Pulmonary artery endothelial cell (primary cell): ENCODE measurements around the gene ATP1B1. TPM values are rescaled to one million over a fixed set of nuclear protein-coding genes. Genes with fewer than 3 reads are reported as not detected.
"Not testable (repeated sequence)": the region's sequence is repeated elsewhere in the genome, so short reads cannot be mapped to it uniquely, and the experiment has no call there.

Experiments used
- DNase-seq: peaks from one replicate; pipeline ENCODE4 v3.0.0-alpha.2; 2011; ENCODE audit warnings: low read depth, low spot score
- total RNA-seq: library from RNA; depleted of rRNA; stranded (reverse); fragments of >200 nt; gene quantifications from 2 replicates; pipeline ENCODE4 v1.2.3, GENCODE V29; 2014

ATP1B1 gene
- total RNA-seq, 1 donor from 2014 or later, result 31.4 TPM

DNA sequence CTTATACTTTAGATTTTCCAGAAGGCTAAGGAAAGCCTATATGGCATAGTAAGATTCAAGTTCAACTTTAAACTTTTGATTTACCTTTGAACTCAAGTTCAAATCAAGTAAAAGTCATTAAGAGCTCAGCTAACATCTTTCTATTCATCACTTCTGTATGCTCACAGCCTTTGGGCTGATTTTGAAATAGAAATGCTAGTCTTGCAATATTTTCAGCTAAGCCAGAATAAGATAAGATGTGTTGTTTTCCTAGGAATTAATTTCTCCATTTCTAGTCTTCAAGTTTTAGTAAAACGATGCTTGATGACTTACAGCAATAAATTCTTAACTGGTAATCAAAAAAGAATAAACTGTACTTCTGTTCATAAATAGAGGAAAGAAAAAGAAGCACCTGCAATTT, 35.6 kb downstream of the ATP1B1 start:
- DNase-seq, result no peak

DNA sequence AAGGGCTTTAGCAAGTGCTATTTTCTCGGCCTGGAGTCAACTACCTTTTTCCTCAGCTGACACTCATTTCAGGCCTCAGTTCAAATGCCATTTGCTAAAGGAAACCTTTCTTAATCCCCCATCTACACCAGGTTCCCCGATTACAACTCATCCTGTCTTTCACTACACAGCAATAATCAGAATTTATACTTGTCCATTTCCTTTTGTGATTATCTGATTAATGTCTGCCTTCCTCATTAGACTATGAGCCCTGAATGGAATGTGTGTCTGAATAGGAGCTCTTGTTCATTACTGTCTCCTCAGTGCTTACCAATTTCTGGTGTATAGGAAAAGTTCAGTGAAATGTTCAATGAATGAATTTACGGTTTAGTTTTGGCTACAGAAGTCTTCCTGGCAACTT, 36.9 kb downstream of the ATP1B1 start:
- DNase-seq, result no peak

DNA sequence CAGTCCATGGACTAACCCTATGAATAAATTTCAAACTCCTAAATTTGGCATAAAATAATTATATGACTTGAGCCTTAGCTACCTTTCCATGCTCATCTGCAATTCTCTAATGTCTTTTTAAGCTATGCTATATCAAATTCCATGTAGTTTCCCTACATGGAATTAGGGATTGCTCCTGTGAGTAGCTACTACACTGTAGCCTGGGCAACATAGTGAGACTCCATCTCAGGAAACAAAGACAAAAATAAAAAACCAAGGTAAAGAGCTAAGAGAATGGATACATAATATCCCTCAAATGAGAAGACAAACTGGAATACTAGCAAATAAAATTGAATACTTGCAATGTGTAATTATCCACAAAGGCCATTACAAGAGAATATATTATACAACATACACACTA, 37.5 kb downstream of the ATP1B1 start:
- no peak for DNase-seq

DNA sequence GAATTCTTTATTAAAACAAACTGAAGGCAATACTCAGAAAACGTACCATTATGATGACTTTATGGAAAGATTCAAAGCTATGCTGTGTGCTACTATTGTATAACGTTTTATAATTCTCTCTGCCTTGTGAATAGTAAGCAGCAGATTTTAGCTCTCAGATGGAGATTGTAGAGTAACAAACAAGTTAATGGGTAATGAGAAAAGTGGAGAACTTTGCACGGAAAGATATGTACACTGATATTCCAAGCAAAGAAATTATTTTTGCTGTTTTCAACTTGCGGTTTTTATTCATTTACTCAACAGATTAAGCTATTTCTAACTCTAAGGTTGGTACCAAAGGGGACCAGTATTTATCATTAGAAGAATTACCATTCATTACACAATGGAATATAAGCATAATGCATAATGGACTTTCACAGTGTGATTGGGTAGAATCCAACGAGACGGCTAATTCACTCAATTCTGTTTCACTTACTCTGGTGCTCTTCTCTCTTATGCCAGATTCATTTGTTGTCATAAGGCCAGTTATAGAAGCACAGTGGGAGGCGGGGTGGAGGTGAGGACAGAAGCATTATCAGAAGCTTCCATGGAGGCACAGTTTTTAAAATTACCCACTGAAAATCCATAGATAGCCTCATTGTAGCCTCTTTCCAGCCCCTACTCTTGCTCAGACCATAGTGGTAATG, 38.6 kb downstream of the ATP1B1 start:
- DNase-seq, result no peak

DNA sequence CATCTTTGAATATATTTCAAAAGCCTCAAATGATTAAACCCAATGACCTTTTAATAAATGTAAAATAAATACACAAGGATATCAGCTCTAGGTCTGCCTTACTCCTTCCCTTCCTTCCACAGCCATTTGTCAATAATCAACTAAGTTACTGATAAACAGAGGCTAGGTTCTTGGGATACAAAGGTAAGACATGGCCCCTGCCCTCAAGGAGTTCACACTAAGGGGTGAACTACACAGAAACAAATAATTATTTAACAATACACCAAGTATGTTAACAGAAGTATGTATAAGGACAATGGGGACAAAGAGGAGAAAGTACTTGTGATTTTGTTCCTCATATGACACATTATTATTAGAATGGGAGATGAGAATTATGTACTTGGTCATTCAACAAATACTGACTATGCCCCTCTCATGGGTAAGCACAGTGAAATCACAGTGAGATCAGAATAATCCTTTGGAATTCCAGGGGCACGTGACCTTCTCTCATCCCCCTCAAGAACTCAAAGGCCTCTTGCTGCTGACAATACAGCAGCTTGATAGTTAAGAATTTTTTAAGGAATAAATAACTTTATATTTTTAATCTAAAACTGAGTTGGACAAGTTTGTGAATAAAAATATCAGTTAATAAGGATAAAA, 40.2 kb downstream of the ATP1B1 start:
- DNase-seq, result no peak

DNA sequence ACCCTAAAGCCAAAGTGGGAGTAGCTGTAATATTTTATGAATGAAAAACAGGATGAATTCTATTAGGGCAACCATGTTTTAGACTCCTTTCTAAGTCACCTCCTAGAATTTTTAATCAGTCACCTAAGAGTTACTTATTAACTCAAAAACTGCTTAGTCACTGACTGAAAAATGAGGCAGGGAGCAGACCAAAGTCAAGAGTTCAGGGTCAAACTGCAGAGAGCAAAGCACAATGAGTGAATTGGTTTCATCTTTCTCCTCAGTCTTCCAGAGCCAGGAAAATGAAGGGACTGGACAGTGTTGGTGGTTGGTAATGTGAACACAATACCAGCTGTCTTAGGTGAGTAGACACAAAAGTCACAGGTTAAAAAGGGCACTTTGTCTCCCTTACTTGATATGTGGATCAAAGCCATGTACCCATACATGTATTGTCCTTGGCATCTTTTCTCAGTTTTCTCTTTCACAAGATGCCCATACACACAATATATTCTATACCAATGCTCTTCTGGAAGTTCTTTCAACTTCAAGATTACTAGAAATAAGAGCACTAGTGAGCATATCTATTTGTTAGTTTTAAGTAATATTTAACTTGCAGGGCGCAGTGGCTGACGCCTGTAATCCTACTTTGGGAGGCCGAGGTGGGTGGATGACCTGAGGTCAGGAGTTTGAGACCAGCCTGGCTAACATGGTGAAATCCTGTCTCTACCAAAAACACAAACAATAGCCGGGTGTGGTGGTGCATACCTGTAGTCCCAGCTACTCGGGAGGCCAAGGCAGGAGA, 42.2 kb downstream of the ATP1B1 start:
- DNase-seq, result no peak

DNA sequence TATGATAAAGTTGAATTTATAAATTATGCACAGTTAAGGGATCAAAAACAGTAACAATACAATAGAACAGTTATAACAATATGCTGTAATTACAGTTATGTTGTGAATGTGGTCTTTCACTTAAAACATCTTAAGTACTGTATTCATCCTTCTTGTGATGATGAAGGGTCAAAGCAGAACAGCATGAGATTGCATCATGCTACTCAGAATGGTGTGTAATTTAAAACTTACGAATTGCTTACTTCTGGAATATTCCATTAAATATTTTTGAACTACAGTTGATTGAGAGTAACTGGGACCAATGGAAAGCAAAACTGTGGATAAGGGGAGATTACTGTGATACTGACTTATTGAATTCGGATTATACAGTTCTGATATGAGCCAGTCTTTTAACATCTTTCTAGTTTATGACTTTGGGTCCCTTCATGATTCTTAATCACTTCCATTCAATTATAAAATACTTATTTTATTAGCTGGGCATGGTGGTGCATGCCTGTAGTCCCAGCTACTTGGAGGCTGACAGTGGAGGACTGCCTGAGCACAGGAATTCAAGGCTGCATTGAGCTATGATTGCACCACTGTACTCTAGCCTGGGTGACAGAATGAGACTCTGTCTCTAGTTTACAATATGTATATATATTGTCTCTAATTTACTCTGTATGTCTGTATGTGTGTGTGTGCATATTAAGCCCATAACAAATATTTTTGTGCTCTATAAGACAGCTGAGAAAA, 43.2 kb downstream of the ATP1B1 start:
- no peak for DNase-seq

DNA sequence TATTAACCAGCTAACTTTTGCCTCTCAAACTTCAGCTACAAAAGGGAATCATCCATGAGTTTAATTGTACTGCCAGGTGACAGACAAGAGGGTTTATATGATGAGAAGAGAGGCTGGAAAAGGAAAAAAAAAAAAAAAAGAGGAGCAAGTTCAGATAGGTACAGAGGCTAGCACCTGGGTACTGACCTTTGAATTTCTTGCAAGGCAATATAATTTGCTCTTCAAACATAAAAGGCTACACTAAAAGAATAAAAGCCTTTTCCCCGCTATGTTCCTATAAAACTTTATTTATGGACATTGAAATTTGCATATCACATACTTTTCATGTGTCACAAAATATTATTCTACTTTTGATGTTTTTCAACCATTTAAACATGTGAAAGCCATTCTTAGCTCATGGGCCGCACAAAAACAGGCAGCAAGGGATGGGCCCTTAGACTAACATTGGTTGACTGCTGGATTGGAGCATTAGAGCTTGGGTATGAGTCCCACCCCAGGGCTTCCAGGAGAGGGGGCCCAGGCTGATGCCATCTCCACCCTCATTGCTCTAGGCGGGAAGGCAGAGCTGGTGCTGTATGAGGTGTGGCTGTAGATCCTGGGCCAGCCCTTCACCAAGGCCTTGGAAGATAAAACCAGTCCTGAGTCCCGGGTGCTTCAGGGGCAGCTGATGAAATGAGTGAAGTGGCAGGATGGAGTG, 44.3 kb downstream of the ATP1B1 start:
- DNase-seq, result no peak

DNA sequence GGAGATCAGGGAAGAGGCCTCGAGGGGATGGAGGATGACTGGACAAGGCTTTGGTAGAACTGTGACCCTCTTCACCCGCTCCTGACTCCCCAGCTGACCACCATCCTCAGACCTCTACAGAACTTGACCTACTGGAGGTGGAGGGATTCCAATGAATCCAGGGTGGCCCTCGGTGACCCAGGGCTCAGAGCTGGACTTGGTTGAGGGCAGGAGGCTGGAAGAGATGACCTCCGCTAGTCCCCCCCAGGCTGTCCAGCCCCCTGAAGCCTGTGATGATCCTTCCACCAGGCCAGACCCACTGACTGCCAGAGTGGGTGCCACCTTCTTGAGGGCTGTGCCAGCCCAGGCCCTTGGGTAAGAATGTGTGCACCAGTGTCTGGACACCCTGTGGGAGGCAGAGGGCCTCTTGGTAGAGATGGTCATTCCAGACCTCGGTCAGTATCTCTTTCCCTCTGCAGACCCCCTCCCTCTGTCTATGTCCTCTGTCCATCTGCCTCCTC, 44.9 kb downstream of the ATP1B1 start:
- no peak for DNase-seq

DNA sequence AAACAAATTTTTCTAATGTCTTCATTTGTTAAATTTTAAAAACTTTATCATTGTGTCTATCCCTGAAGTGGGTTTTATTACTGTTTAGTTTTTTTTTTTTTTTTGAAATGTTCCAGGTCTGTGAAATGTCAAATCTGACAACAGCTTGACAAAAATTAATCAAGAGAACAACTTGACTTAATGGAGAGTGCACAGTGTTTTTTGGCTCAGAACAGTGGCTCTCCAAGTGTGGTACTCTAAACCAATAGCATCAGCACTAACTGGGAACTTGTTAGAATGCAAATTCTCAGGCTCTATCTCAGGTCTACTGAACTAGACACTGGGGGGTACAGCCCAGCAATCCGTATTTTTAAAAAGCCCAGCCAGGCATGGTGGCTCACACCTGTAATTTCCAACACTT, 49.2 kb downstream of the ATP1B1 start:
- no peak for DNase-seq

DNA sequence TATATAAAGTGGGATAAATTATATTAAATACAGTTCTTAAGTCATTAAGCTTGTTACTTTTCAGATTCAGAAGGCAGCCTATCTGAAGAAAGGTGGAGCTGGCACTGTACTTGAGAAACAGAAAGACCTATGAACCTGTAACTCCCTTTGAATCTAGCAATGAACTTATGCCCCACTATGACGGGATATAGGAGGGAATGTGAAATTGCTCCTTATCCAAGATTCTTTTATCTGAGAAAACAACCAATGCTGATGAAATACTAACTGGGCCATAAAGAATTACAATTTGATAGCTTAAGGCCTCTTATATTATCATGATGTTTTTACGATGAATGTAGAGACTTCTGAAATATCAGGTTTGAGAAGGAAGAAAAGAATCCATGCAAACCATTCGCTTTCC, 50.1 kb downstream of the ATP1B1 start:
- DNase-seq, result no peak

DNA sequence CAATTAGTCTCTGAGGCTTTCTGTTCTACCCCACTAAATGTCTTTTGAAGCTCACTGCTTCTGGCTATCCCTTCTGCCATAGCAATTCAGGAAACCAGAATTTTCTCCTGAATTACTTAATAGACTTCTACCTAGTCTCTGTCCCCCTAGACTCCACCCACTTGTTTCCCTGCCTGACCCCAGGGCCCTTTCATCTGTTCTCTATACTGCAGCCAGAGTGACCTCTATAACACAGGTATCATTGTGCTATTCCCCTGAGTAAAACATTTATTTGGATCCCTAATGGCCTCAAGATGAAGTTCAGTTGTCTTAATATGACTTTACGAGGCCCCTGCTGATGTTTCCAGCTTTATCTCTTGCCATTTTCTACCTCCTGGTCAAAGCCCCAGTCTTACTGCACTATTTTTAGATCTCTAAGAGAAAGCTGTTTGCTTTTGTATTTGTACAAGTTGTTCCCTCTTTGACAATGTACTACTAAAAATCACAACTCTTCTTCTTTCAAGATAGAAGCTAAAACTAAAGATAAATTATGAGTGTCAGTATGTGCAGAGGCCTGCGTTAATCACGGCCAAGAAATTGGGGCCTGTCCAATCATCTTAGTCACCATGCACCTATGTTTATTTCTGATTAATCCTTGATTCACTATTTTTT, 54.5 kb downstream of the ATP1B1 start:
- no peak for DNase-seq

DNA sequence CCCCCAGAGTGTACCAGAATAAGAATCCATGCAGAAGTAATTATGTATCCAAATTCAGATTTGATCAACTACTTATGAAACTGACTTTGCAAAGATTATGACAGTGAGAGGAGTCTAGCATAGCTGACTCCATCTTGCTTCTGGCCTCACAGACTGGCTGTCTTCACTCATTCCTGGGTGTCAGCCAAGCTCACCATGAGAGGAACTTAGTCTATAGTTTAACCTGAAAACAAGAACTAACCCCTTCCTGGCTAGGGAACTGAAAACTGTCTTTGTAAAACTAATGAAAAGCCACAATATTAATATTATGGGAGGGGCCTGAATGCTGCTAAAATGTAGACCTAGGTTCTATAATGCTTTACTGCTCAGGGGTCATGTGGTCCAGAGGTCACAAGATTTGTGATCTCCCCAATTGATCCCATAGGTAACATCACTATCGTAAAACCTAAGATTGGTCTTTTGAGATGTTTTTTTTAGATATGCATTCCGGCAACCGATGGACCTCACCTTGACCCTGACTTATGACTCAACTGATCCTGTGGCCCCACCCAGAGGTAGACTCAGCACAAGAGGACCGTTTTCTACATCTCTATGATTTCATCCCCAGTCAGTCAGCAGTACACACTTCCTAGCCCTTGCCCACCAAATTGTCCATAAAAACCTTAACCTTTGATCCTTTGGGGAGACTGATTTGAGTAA, 55.2 kb downstream of the ATP1B1 start:
- no peak for DNase-seq

DNA sequence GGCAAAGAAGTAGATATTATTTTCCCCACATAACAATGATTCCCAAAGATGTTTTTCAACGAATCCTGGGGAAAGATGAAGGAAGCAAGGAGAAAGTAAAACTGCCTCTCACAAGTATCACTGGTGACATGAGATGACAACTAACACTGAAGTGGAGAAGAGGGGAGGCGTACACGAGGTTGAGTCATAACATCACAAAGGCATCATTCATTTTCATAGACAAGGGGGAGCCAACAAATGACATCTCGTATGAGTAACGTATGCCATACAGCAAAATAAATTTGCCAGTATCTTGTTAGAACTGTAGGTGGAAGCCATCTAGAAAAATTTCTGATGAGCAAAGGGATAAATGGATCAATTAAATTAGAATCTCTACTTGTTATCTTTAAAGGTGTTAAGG, 56.6 kb downstream of the ATP1B1 start:
- DNase-seq, result no peak

DNA sequence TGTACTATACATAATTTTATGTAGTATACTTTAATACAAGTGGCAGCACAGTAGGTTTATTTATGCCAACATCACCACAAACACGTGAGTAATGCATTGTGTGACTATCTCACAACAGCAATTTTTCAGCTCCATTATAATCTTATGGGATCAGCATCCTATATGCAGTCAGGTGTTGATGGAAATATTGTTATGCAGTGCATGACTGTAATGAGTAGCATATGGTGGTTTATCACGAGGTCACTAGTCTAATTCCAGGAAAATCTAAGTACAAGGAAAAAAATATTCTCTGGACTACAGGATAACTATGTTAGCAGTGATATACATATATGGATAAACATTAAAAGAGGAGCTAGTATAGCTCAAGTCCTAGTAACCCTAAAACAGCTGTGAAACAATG, 69.0 kb downstream of the ATP1B1 start:
- no peak for DNase-seq

DNA sequence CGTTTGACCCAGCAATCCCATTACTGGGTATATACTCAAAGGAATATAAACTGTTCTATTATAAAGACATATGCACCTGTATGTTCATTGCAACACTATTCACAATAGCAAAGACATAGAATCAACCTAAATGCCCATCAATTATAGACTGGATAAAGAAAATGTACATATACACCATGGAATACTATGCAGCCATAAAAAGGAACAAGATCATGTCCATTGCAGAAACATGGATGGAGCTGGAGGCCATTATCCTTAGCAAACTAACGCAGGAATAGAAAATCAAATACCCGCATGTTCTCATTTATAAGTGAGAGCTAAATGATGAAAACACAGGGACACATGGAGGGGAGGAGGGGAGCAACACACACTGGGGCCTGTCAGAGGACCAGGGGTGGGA, 72.9 kb downstream of the ATP1B1 start:
- DNase-seq, result not testable (repeated sequence)

DNA sequence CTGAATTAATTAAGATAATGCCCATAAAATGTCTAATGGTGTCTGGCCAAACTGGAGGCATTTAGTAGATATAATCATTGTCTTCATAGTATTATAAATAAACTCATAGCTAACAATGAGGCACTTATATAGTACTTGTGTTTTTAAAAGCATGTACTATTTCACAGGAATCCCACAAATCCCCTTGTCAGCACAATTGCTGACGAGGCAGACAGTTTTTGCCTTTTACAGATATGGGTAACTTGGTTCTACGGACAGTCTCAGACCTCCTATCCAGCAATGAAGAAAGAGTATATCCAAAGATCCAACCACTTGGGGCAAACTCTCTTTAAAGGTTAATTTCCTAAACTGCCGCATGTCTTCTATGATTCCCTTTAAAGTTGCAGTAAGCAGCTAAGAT, 73.7 kb downstream of the ATP1B1 start:
- DNase-seq, result no peak
